HepG2 (cell line): ENCODE measurements around the gene SNAPIN. TPM values are rescaled to one million over a fixed set of nuclear protein-coding genes. Genes with fewer than 3 reads are reported as not detected.

Experiments used
- ATAC-seq: fragments of 200-7000 bp; cut with Tn5 transposase; 3 replicates; pipeline ENCODE4 v1.9.1; 2020; ENCODE audit warnings: mild to moderate bottlenecking, moderate library complexity
- BruUV-seq: library from RNA; stranded (reverse); fragments of 400-500 nt; replicated peaks from 2 replicates; lab custom pipeline; 2021; lab: Mats Ljungman, UMichigan
- CTCF ChIA-PET: fragments of 300-600 bp; formaldehyde crosslinking; extraction: SDS; loops from one replicate; lab custom pipeline; 2021; ENCODE audit warnings: low total read pairs, inconsistent platforms, low intra/inter-chr PET ratio; lab: Yijun Ruan, JAX
- POLR2A ChIA-PET: fragments of 350-600 bp; sonication (Branson Sonifier 250); formaldehyde crosslinking; loops from one replicate; lab custom pipeline; 2020; ENCODE audit warnings: antibody characterized with exemption, inconsistent platforms; lab: Yijun Ruan, JAX
- DNase-seq: peaks from one replicate; pipeline ENCODE4 v3.0.0-alpha.2; 2015; ENCODE audit warnings: low spot score
- FAIRE-seq: peaks from 3 replicates; lab custom pipeline; 2011; peaks lifted over from hg19 to GRCh38; lab: Jason Lieb, UNC
- H2AFZ ChIP-seq: one replicate; pipeline ENCODE4 v1.6.1; 2011; ENCODE audit warnings: low read length, inconsistent platforms
- H3K27ac ChIP-seq: fragments of 300-600 bp; 3 replicates; pipeline ENCODE4 v1.8.0; 2011; ENCODE audit warnings: mixed run types, mild to moderate bottlenecking, mixed read lengths, low read length, inconsistent platforms; ENCODE audit not compliant: insufficient read depth; ENCODE audit errors: extremely low read length
- H3K27me3 ChIP-seq, 2 experiments: fragments of 200-600 bp in 1 of 2; 2 replicates in 1 of 2; 3 replicates in 1 of 2; pipeline versions ENCODE4 v1.6.0 to v1.8.0; 2011; ENCODE audit warnings: low read length in 2 of 2, mild to moderate bottlenecking in 2 of 2, moderate library complexity in 2 of 2, inconsistent platforms in 1 of 2; ENCODE audit not compliant: insufficient read depth in 2 of 2, control insufficient read depth in 1 of 2
- H3K36me3 ChIP-seq, 2 experiments: fragments of 200-600 bp in 1 of 2; replicated peaks in 1 of 2; 2 replicates in 1 of 2; 3 replicates in 1 of 2; pipeline versions ENCODE4 v1.5.1 to v1.8.0; 2011; ENCODE audit warnings: low read length in 2 of 2, inconsistent platforms in 1 of 2; ENCODE audit not compliant: insufficient read depth in 2 of 2, control insufficient read depth in 1 of 2
- H3K4me1 ChIP-seq: 2 replicates; pipeline ENCODE4 v1.5.1; 2012; ENCODE audit warnings: low read length, inconsistent platforms; ENCODE audit not compliant: insufficient read depth
- H3K4me2 ChIP-seq: 2 replicates; pipeline ENCODE4 v1.6.0; 2011; ENCODE audit warnings: low read depth, low read length, inconsistent platforms
- H3K4me3 ChIP-seq, 3 experiments: fragments of 200-600 bp in 1 of 3; sonication (generic), shearing (Covaris generic) in 1 of 3; replicated peaks in 1 of 3; 2 replicates each; pipeline ENCODE4 v1.5.1; 2011 to 2016; ENCODE audit warnings: low read length in 3 of 3, inconsistent platforms in 2 of 3, low read depth in 2 of 3, mild to moderate bottlenecking in 2 of 3, control low read depth in 1 of 3, mixed read lengths in 1 of 3; ENCODE audit not compliant: insufficient read depth in 1 of 3
- H3K79me2 ChIP-seq: one replicate; pipeline ENCODE4 v1.6.1; 2011; ENCODE audit warnings: low read length, inconsistent platforms; ENCODE audit not compliant: insufficient read depth
- H3K9ac ChIP-seq: 2 replicates; pipeline ENCODE4 v1.6.0; 2011; ENCODE audit warnings: mild to moderate bottlenecking, low read depth, low read length, inconsistent platforms; ENCODE audit not compliant: insufficient read depth
- H3K9me3 ChIP-seq: 2 replicates; pipeline ENCODE4 v1.5.1; 2012; ENCODE audit warnings: mild to moderate bottlenecking, low read length
- H4K20me1 ChIP-seq: 2 replicates; pipeline ENCODE4 v1.6.0; 2011; ENCODE audit warnings: inconsistent platforms, mild to moderate bottlenecking, low read length, moderate library complexity; ENCODE audit not compliant: insufficient read depth
- MED8 ChIP-seq: sonication (generic); formaldehyde crosslinking; IDR thresholded peaks from 2 replicates; pipeline ENCODE4 v1.8.1; 2023; ENCODE audit warnings: mild to moderate bottlenecking, missing genetic modification reagents; ENCODE audit not compliant: insufficient replicate concordance
- SALL1 ChIP-seq: sonication (generic); formaldehyde crosslinking; IDR thresholded peaks from 2 replicates; pipeline ENCODE4 v1.8.0; 2022; ENCODE audit warnings: mild to moderate bottlenecking, missing genetic modification reagents
- SAP130 ChIP-seq: IDR thresholded peaks from 2 replicates; pipeline ENCODE4 v1.6.1; 2016; ENCODE audit warnings: low read depth
- XRCC5 ChIP-seq: fragments of 200-400 bp; formaldehyde crosslinking; optimal IDR thresholded peaks from 2 replicates; pipeline ENCODE3; 2017; ENCODE audit warnings: mild to moderate bottlenecking, low read length
- ZBTB37 ChIP-seq: sonication (generic); formaldehyde crosslinking; IDR thresholded peaks from 2 replicates; pipeline ENCODE4 v1.4.0; 2020; ENCODE audit warnings: mild to moderate bottlenecking, missing genetic modification reagents
- ZNF747 ChIP-seq: sonication (generic); formaldehyde crosslinking; IDR thresholded peaks from 2 replicates; pipeline ENCODE4 v1.8.1; 2023; ENCODE audit warnings: missing genetic modification reagents, mild to moderate bottlenecking, borderline replicate concordance
- WGBS: methylation state at CpG from one replicate; pipeline ENCODE4 v1.1.6; 2017; ENCODE audit warnings: low lambda C conversion rate; 5-methylcytosine and 5-hydroxymethylcytosine counted together
- in situ Hi-C: cut with HindIII; loops from 2 replicates; pipeline ENCODE4 v1.10.0; 2017; ENCODE audit warnings: low pct_unique_long_range_greater_than_20kb; ENCODE audit not compliant: extremely low pct_ligation_motif_present
- intact Hi-C: fragments of 100-400 bp; cut with micrococcal nuclease; formaldehyde crosslinking; loops from one replicate; pipeline ENCODE4 v1.10.0; 2022; ENCODE audit not compliant: unreplicated experiment
- polyA plus RNA-seq, 8 experiments: library from polyadenylated mRNA; depleted of rRNA in 3 of 8; stranded (reverse) in 7 of 8; unstranded in 1 of 8; fragments of >200 nt; fragmentation: Illumina TruSeq in 4 of 8; extraction: Trizol in 4 of 8; gene quantifications; 2 replicates each; pipeline versions ENCODE4 v1.2.1 to v1.2.3, GENCODE V29; 2011 to 2016; ENCODE audit warnings: low read depth in 4 of 8, missing spikeins in 1 of 8, mixed read lengths in 1 of 8; ENCODE audit not compliant: insufficient read depth in 1 of 8
- total RNA-seq, 5 experiments: library from RNA; depleted of rRNA; stranded (reverse); fragments of >200 nt; fragmentation: Illumina TruSeq; extraction: Trizol; gene quantifications; 2 replicates each; pipeline ENCODE4 v1.2.3, GENCODE V29; 2016; ENCODE audit warnings: low read depth in 1 of 5
- TF ChIP-seq, protein P1 (sequence below): sonication (generic); formaldehyde crosslinking; IDR thresholded peaks from 2 replicates; pipeline ENCODE4 v1.5.1; 2020; ENCODE audit warnings: mild to moderate bottlenecking, missing genetic modification reagents, moderate library complexity
- TF ChIP-seq, protein P2 (sequence below): sonication (generic); formaldehyde crosslinking; IDR thresholded peaks from 2 replicates; pipeline ENCODE4 v1.5.1; 2020; ENCODE audit warnings: mild to moderate bottlenecking, missing genetic modification reagents
- TF ChIP-seq, protein P3 (sequence below): IDR thresholded peaks from 2 replicates; pipeline ENCODE4 v1.6.1; 2016; ENCODE audit warnings: missing compliant biosample characterization, missing genetic modification reagents, borderline replicate concordance

Gene SNAPIN
- total and polyA plus RNA-seq, 2 of the 13 experiments (the other 11 are each of a cell fraction or from before 2014, with no cell fraction given), result 23.9 to 25.7 TPM

DNA sequence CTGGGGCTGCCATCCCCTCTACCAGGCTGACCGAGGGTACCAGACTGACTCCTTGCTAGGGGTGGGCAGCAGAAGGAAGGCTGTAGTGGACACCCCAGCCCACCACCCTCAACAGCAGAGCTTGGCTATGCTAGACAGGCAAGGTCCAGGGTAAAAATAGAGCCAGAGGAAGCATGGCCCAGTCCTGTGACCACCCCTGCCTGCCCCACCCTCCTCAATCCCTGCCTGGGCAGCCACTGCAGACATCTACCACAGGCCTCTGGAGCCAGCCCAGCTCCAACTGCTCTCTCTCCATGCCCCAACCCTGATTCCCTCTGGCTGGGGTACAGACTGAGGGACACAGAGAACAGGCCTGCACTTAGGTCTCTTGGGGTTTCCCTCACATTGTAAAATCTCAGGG, 28.5 kb upstream of the SNAPIN start:
- Histone ChIP-seq H3K27me3 (no peaks in the 10 kb centered on the region), H3K27ac (peak overlapping the region; percentile 87), H3K4me1 (peaks cover 71% of the 10 kb centered on the region), H2AFZ (no peak overlapping the region), H3K36me3 (peaks cover 0 to 2% of the 10 kb centered on the region in 2 experiments; a peak in 2 of 5 replicates), H3K4me3 (peak overlapping the region; percentile 55 to 84 (median 72); a peak in 5 of 6 replicates)
- CTCF ChIA-PET, result no interaction called here
- FAIRE-seq, result no peak
- WGBS, result 80% methylated on average over 1 of the region's 1 CpG
- BruUV-seq, result no TSS peak
- intact Hi-C loops, result loop anchor here (5.0 kb wide), 2 partner anchors 42 to 118 kb away; partner anchors contain the start of gene ILF2
- TF ChIP-seq ZBTB37 (CRISPR knock-in tag) (no peak), MED8 (CRISPR knock-in tag) (peak; percentile 41), SAP130 (CRISPR knock-in tag) (peak; percentile 13; the same call in 1 of the 2 replicates), SALL1 (CRISPR knock-in tag) (peak; percentile 7; the same call in 1 of the 2 replicates), ZNF747 (0 out of 2 replicates have a peak, but pooled peaks have one; percentile 5), XRCC5 (no peak)
- TF ChIP-seq, protein P1, sequence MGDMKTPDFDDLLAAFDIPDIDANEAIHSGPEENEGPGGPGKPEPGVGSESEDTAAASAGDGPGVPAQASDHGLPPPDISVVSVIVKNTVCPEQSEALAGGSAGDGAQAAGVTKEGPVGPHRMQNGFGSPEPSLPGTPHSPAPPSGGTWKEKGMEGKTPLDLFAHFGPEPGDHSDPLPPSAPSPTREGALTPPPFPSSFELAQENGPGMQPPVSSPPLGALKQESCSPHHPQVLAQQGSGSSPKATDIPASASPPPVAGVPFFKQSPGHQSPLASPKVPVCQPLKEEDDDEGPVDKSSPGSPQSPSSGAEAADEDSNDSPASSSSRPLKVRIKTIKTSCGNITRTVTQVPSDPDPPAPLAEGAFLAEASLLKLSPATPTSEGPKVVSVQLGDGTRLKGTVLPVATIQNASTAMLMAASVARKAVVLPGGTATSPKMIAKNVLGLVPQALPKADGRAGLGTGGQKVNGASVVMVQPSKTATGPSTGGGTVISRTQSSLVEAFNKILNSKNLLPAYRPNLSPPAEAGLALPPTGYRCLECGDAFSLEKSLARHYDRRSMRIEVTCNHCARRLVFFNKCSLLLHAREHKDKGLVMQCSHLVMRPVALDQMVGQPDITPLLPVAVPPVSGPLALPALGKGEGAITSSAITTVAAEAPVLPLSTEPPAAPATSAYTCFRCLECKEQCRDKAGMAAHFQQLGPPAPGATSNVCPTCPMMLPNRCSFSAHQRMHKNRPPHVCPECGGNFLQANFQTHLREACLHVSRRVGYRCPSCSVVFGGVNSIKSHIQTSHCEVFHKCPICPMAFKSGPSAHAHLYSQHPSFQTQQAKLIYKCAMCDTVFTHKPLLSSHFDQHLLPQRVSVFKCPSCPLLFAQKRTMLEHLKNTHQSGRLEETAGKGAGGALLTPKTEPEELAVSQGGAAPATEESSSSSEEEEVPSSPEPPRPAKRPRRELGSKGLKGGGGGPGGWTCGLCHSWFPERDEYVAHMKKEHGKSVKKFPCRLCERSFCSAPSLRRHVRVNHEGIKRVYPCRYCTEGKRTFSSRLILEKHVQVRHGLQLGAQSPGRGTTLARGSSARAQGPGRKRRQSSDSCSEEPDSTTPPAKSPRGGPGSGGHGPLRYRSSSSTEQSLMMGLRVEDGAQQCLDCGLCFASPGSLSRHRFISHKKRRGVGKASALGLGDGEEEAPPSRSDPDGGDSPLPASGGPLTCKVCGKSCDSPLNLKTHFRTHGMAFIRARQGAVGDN, result peak; percentile 55; the same call in 1 of the 2 replicates
- TF ChIP-seq, protein P2, sequence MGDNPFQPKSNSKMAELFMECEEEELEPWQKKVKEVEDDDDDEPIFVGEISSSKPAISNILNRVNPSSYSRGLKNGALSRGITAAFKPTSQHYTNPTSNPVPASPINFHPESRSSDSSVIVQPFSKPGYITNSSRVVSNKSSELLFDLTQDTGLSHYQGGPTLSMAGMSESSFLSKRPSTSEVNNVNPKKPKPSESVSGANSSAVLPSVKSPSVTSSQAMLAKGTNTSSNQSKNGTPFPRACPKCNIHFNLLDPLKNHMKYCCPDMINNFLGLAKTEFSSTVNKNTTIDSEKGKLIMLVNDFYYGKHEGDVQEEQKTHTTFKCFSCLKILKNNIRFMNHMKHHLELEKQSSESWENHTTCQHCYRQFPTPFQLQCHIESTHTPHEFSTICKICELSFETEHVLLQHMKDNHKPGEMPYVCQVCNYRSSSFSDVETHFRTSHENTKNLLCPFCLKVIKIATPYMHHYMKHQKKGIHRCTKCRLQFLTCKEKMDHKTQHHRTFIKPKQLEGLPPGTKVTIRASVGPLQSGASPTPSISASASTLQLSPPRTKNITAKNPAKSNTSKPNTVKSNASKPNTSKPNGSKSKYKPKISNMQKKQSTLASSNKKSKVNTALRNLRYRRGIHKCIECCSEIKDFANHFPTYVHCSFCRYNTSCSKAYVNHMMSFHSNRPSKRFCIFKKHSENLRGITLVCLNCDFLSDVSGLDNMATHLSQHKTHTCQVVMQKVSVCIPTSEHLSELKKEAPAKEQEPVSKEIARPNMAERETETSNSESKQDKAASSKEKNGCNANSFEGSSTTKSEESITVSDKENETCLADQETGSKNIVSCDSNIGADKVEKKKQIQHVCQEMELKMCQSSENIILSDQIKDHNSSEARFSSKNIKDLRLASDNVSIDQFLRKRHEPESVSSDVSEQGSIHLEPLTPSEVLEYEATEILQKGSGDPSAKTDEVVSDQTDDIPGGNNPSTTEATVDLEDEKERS, result 0 out of 2 replicates have a peak, but pooled peaks have one; percentile 49
- TF ChIP-seq, protein P3, sequence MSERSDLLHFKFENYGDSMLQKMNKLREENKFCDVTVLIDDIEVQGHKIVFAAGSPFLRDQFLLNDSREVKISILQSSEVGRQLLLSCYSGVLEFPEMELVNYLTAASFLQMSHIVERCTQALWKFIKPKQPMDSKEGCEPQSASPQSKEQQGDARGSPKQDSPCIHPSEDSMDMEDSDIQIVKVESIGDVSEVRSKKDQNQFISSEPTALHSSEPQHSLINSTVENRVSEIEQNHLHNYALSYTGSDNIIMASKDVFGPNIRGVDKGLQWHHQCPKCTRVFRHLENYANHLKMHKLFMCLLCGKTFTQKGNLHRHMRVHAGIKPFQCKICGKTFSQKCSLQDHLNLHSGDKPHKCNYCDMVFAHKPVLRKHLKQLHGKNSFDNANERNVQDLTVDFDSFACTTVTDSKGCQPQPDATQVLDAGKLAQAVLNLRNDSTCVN (CRISPR knock-in tag), result 0 out of 2 replicates have a peak, but pooled peaks have one; percentile 29
- TF ChIP-seq, all 625 proteins: peak for 7
- Histone ChIP-seq H4K20me1 (peaks cover 3% of the 10 kb centered on the region; the same call in 1 of the 2 replicates), H3K9ac (peak overlapping the region; percentile 78), H3K4me2 (peak overlapping the region; percentile 91), H3K9me3 (no peaks in the 10 kb centered on the region), H3K79me2 (peaks cover 43% of the 10 kb centered on the region)
- DNase-seq (no peak), ATAC-seq (peak; percentile 2; the same call in 1 of the 3 replicates)
- in situ Hi-C loops, result loop anchor here (5.0 kb wide), 2 partner anchors 58 to 123 kb away; no protein-coding TSS in a partner anchor
- POLR2A ChIA-PET, result interaction anchor here (1.0 to 15.2 kb wide), 5 partner anchors 12 to 98 kb away, joined by 3 to 390 read pairs (median 3); partner anchors contain the start of genes S100A14 and S100A16
